Fibroblast of mammary gland (primary cell): ENCODE measurements around the gene ZSCAN26.

Experiments used
- DNase-seq: peaks from one replicate; pipeline ENCODE4 v3.0.0-alpha.2; 2010; ENCODE audit warnings: low read depth
- H3K4me3 ChIP-seq: 2 replicates; pipeline ENCODE4 v1.5.1; 2011; ENCODE audit warnings: low read depth, mild to moderate bottlenecking, low read length, moderate library complexity; ENCODE audit not compliant: control insufficient read depth
- TF ChIP-seq, protein P1 (sequence below): conservative IDR thresholded peaks from 2 replicates; pipeline ENCODE4 v1.5.1; 2011; ENCODE audit warnings: low read depth, low read length, inconsistent platforms; ENCODE audit not compliant: control insufficient read depth, insufficient read depth

The ZSCAN26 gene

DNA sequence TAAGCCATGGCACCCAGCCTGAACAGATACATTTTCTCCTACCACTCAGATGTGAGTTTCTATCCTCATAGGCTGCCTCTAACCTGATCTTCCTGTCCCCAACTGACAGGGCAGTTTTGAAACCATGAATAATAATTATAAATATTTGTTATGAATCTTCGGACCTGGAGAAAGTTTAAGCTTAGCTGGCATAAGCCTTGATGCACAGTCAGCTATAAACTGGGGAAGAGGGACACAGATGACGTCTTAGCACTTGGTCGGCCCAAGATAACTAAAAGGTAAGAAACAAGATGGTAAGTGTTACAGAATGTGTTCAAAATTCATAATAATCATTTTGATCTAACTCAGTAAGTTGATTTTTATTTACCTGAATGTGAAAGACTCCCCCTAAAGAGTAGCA is 23.0 kb upstream of the ZSCAN26 start:
- no peak overlapping the region for H3K4me3 ChIP-seq
- TF ChIP-seq, protein P1, sequence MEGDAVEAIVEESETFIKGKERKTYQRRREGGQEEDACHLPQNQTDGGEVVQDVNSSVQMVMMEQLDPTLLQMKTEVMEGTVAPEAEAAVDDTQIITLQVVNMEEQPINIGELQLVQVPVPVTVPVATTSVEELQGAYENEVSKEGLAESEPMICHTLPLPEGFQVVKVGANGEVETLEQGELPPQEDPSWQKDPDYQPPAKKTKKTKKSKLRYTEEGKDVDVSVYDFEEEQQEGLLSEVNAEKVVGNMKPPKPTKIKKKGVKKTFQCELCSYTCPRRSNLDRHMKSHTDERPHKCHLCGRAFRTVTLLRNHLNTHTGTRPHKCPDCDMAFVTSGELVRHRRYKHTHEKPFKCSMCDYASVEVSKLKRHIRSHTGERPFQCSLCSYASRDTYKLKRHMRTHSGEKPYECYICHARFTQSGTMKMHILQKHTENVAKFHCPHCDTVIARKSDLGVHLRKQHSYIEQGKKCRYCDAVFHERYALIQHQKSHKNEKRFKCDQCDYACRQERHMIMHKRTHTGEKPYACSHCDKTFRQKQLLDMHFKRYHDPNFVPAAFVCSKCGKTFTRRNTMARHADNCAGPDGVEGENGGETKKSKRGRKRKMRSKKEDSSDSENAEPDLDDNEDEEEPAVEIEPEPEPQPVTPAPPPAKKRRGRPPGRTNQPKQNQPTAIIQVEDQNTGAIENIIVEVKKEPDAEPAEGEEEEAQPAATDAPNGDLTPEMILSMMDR = no peak
- no peak for DNase-seq

DNA sequence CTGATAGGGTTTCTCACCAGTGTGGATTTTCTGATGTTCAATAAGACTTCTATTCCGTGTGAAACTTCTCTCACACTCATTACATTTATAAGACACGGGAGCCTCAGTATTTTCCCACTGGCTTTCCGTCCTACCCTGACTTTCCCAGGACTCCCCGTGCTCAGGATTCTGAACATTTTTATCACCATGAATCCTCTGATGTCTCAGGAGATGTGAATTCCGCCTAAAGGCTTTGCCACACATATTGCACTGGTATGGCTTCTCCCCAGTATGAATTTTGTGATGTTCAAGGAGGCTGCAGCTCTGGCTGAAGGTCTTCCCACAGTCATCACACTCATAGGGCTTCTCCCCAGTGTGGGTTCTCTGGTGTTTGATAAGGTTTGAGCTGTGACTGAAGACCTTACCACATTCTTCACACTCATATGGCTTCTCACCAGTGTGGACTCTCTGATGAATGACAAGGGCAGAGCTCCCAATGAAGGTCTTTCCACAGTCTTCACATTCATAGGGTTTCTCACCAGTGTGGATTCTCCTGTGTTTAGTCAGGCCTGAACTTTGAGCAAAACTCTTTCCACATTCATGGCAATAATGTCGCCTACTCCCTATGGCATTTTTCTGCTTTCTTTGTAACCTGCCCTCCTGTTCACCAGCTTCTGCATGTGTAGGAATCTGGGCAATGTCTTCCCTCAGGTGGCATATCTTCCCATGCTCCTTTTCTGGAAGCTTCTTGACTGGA is 21.6 kb upstream of the ZSCAN26 start:
- DNase-seq = no peak
- no peak overlapping the region for H3K4me3 ChIP-seq
- TF ChIP-seq, protein P1 = no peak

DNA sequence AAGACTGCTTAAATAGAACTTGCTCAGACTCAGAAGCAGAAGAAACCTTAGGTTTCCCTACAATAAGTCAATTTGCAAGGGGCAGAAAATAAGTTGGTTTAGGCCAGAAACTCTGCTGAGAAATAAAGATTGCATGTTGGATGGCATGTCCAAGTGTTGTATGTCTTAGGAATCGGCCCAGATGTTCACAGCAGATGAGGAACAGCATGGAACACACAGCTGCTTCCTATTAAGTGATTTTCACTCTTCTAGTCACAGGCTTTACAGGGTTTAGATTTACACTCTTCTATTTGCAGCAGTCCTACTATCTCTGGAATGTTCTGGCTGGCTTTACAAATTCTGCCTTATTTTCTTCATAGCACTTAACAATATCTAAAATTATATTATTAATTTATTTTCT is 18.0 kb upstream of the ZSCAN26 start:
- TF ChIP-seq, protein P1 = no peak
- DNase-seq = peak; percentile 19
- H3K4me3 ChIP-seq = no peak overlapping the region

DNA sequence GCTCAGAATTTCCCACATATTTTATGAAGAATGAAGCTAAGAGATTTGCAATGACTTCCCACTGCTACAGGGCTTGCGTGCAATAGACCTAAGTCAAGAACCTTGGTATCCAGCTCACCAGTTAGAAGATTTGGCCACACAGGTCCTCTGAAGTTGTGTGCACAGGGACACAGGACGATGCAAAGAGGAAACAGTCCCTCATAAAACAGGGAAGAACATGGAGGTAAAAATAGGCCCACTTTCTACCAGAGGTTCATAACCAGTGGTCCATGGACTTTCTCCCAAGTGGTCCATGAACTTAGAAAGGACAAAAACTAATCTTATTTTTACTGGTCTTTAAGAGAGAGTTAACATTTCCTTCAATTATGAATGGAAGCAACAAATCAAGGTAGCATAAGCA is 16.2 kb upstream of the ZSCAN26 start:
- no peak for DNase-seq
- H3K4me3 ChIP-seq = peak overlapping the region; percentile 21
- TF ChIP-seq, protein P1 = no peak

DNA sequence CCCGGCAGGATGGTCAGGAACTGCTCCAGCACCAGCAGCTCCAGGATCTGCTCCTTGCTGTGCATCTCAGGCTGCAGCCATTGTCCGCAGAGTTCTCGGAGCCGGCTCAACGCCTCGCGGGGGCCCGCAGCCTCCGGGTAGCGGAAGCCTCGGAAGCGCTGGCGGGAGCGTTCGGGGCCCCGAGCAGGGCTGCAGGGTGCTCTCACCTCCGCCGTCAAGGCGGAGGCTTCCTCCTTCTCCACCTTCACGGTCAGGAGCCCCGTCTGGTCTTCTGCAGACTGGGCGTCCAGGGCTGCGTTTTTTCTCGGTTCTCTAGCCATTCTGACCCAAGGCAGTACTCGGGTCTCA is 15.3 kb upstream of the ZSCAN26 start:
- TF ChIP-seq, protein P1 = no peak
- peak overlapping the region; percentile 96 for H3K4me3 ChIP-seq
- no peak for DNase-seq

DNA sequence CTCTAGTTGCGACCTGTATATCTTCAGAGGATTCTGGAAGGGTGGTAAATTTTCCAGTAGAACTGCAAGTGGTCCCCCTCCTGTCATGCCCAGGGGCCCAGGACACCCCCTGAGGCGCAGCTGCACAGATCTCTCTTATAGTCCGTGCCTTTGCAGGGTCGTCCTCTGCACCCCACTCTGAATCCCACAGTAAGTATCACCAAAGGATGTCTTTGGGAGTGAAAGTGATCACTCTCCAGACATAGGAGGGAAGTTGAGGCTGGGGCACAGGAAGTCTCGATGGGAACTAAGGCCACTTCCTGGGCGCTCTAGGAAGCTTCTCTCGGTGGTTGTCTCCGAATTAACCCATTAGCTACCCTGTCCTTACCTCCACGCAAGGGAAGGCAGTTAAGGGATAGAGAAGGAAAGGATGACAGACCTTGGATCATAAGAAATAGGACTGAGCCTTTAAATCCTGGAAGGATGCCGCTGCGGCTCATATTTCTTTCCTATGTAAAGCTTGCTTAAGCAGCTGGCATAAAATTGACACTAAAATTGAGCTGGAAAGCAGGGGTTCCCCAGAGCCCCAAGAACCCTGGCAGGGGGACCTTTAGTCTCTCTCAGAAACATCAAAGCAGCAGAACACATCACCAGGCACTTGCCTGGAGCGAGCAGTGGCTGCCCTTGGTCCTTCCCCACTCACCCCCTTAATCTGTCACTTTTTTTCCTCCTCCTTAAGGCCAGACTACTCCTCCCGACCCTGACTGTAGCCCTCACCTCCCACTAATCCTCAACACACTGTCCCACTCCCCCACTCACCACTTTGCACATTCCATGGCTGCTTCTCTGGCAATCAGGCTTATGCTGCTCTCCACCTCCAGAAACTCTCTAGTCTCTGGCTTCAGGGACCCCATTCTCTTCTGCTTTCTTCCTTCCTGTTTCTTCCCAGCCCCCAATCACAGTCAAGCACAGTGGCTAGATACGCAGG is 14.7 kb upstream of the ZSCAN26 start, which contains the start of gene ZKSCAN4:
Gene ZKSCAN4, minus strand, starts transcription at position 261 of the 967 bp plus-strand sequence. CDS start 289 bp downstream, outside the sequence.
- peak within 1 kb of the TSS; percentile 96 for H3K4me3 ChIP-seq
- TF ChIP-seq, protein P1 = no peak
- DNase-seq = peak; percentile 93
